HL-60 (cell line): ENCODE data around the gene FAM24B.

Source experiments
- DNase-seq, 2 experiments: peaks; one replicate each; pipeline ENCODE4 v3.0.0-alpha.2; 2010 to 2020; ENCODE audit warnings: low read depth in 1 of 2, low spot score in 1 of 2
- H3K27ac ChIP-seq: fragments of 250-450 bp; sonication (Bioruptor Pico); replicated peaks from 2 replicates; pipeline ENCODE4 v1.5.1; 2020; ENCODE audit warnings: mild to moderate bottlenecking, moderate library complexity
- H3K27me3 ChIP-seq: fragments of 250-450 bp; sonication (Bioruptor Pico); 2 replicates; pipeline ENCODE4 v1.5.1; 2021; ENCODE audit warnings: mild to moderate bottlenecking, moderate library complexity; ENCODE audit not compliant: insufficient read depth, poor library complexity, severe bottlenecking
- H3K4me3 ChIP-seq: replicated peaks from 2 replicates; pipeline ENCODE4 v1.5.1; 2011; ENCODE audit warnings: mild to moderate bottlenecking, control low read depth, low read length; ENCODE audit not compliant: insufficient read depth
- CTCF ChIP-seq: IDR thresholded peaks from one replicate; pipeline ENCODE4 v1.5.1; 2011; ENCODE audit warnings: low read length, control low read depth, inconsistent platforms; ENCODE audit not compliant: insufficient read depth
- GABPA ChIP-seq: IDR thresholded peaks from 2 replicates; pipeline ENCODE4 v1.6.1; 2012; ENCODE audit warnings: low read depth
- POLR2AphosphoS5 ChIP-seq: IDR thresholded peaks from 2 replicates; pipeline ENCODE4 v1.6.1; 2012; ENCODE audit warnings: low read depth
- SPI1 ChIP-seq: IDR thresholded peaks from 2 replicates; pipeline ENCODE4 v1.6.1; 2012; ENCODE audit warnings: low read depth, mild to moderate bottlenecking, borderline replicate concordance
- TF ChIP-seq, protein P1 (sequence below): IDR thresholded peaks from 2 replicates; pipeline ENCODE4 v1.6.1; 2012; ENCODE audit warnings: low read depth; ENCODE audit not compliant: insufficient replicate concordance

The FAM24B gene

DNA sequence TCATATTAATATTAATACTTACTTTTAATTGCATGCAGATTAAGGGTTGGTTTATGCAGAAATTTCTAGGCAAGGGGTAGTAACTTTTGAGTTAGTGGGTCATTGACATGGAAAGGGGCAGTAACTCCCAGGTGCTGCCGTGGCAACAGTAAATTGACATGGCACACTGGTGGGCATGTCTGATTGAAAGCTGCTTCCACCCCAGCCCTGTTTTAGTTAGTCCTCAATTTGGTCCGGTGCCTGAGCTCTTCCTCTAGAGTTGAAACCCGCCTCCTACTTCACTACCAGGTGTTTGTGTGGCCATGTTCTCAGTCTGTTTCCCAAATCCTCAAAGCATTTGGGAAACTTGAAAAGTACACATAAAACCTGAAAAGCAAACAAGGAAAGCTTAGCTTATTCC, 52.1 kb downstream of the FAM24B start:
- no peak overlapping the region for H3K4me3 ChIP-seq
- TF ChIP-seq, protein P1, sequence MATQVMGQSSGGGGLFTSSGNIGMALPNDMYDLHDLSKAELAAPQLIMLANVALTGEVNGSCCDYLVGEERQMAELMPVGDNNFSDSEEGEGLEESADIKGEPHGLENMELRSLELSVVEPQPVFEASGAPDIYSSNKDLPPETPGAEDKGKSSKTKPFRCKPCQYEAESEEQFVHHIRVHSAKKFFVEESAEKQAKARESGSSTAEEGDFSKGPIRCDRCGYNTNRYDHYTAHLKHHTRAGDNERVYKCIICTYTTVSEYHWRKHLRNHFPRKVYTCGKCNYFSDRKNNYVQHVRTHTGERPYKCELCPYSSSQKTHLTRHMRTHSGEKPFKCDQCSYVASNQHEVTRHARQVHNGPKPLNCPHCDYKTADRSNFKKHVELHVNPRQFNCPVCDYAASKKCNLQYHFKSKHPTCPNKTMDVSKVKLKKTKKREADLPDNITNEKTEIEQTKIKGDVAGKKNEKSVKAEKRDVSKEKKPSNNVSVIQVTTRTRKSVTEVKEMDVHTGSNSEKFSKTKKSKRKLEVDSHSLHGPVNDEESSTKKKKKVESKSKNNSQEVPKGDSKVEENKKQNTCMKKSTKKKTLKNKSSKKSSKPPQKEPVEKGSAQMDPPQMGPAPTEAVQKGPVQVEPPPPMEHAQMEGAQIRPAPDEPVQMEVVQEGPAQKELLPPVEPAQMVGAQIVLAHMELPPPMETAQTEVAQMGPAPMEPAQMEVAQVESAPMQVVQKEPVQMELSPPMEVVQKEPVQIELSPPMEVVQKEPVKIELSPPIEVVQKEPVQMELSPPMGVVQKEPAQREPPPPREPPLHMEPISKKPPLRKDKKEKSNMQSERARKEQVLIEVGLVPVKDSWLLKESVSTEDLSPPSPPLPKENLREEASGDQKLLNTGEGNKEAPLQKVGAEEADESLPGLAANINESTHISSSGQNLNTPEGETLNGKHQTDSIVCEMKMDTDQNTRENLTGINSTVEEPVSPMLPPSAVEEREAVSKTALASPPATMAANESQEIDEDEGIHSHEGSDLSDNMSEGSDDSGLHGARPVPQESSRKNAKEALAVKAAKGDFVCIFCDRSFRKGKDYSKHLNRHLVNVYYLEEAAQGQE: no peak
- TF ChIP-seq POLR2AphosphoS5: no peak
- no peak for TF ChIP-seq GABPA
- no peak for TF ChIP-seq CTCF
- H3K27me3 ChIP-seq: peaks cover 10% of the 10 kb centered on the region
- H3K27ac ChIP-seq: no peak overlapping the region
- no peak for DNase-seq

DNA sequence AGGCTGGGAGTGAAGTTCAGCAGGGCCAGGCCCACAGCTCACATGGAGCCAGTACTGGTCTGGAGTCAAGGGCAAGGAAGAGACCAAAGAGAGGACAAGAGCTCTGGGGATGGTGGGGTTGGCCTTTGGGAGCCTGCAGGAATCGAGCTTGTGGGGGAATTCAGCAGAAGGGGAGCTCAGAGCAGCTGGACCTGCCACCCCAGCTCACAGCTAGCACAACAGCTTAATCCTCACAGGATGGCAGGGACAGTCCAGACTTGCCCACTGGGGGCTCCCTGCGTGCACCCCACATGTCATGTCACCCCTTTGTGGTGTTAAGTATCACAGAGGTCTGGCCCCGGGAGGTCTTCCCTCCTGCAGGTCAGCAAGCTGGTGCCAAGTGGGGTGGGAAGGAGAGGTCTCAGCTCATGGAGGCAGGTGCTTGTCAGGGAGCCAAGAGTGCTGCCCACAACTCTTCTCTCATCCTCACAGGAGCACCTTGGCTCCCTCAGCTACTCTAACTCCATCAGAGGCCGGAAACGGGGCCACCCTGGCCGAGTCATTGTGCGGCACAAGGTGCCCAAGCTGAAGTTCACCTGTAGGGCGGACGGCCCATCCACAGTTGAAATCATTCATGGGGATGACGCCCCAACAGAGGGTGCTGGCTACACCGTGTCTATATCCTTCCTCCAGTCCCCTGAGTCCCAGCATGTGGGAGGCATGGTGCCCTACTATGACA, 56.2 kb downstream of the FAM24B start:
- Histone ChIP-seq H3K27me3 (peaks cover 10% of the 10 kb centered on the region), H3K27ac (no peak overlapping the region), H3K4me3 (no peak overlapping the region)
- no peak for DNase-seq
- TF ChIP-seq, protein P1: no peak
- no peak for TF ChIP-seq POLR2AphosphoS5
- TF ChIP-seq GABPA: no peak
- no peak for TF ChIP-seq SPI1

- DNase-seq: no peak
- Histone ChIP-seq H3K27ac (no peak overlapping the region), H3K27me3 (peaks cover 10% of the 10 kb centered on the region), H3K4me3 (no peak overlapping the region)
- TF ChIP-seq POLR2AphosphoS5: no peak
- TF ChIP-seq SPI1: no peak
- no peak for TF ChIP-seq CTCF
- no peak for TF ChIP-seq GABPA
- TF ChIP-seq, protein P1: no peak
These were observed 57.6 kb downstream of the FAM24B start for GRCh38 chr10:122821808-122822207.
